Stimulated activated CD8-positive, alpha-beta memory T cell treated with anti-CD3 and anti-CD28 coated beads, Interleukin-2, amount 100 ng/mL, for 48 hours (primary cell): ENCODE data around the gene NMB.

Source experiments
- DNase-seq, 2 donors: peaks; one replicate each; pipeline ENCODE4 v3.0.0-alpha.2; 2020; ENCODE audit warnings: low read depth in 2 of 2

Gene NMB

GRCh38 chr15:84611631-84612030 is 46.4 kb downstream of the NMB start:
- DNase-seq: no peak

- DNase-seq: no peak
Measured at GRCh38 chr15:84609818-84610525, 48.0 kb downstream of the NMB start.

GRCh38 chr15:84608707-84609284 is 49.2 kb downstream of the NMB start:
- DNase-seq: no peak

- no peak for DNase-seq
Measured at GRCh38 chr15:84606653-84607120, 51.3 kb downstream of the NMB start.

GRCh38 chr15:84605554-84605882 is 52.5 kb downstream of the NMB start:
- DNase-seq: no peak
